ENCODE results near the gene OR2T1.
"Not testable (repeated sequence)": the region's sequence is repeated elsewhere in the genome, so short reads cannot be mapped to it uniquely, and the experiment has no call there.

The OR2T1 gene

GRCh38 chr1:248416226-248416625 lies 13.4 kb downstream of the OR2T1 start:
- DNase-seq (ENCODE audit: low read depth), result no peak
- TF ChIP-seq CTCF (IDR thresholded peaks at IDR 0.05; ENCODE audit: control insufficient read depth, extremely low read depth, insufficient read depth), result no peak
- no peak overlapping the region for H3K4me3 ChIP-seq (ENCODE audit: low read depth, low read length)

GRCh38 chr1:248417854-248418253 lies 15.0 kb downstream of the OR2T1 start:
- no peak for TF ChIP-seq CTCF (IDR thresholded peaks at IDR 0.05; ENCODE audit: control insufficient read depth, extremely low read depth, insufficient read depth)

GRCh38 chr1:248421384-248421783 lies 18.5 kb downstream of the OR2T1 start:
- TF ChIP-seq CTCF (IDR thresholded peaks at IDR 0.05; ENCODE audit: control insufficient read depth, extremely low read depth, insufficient read depth), result no peak
- no peak overlapping the region for H3K4me3 ChIP-seq (ENCODE audit: low read depth, low read length)
- no peak for DNase-seq (ENCODE audit: low read depth)

More at GRCh38 chr1:248417854-248418253, 15.0 kb downstream of the OR2T1 start:
- no peak overlapping the region for H3K4me3 ChIP-seq (ENCODE audit: low read depth, low read length)
- DNase-seq (ENCODE audit: low read depth), result no peak

GRCh38 chr1:248427526-248428191 lies 24.8 kb downstream of the OR2T1 start:
- not testable (repeated sequence) for DNase-seq (ENCODE audit: low read depth); H3K4me3 ChIP-seq (ENCODE audit: low read depth, low read length)

- not testable (repeated sequence) for DNase-seq (ENCODE audit: low read depth); H3K4me3 ChIP-seq (ENCODE audit: low read depth, low read length)
Observed at GRCh38 chr1:248428192-248428533, 25.3 kb downstream of the OR2T1 start.

GRCh38 chr1:248431683-248432082 lies 28.8 kb downstream of the OR2T1 start:
- not testable (repeated sequence) for DNase-seq (ENCODE audit: low read depth)

GRCh38 chr1:248432201-248432600 lies 29.4 kb downstream of the OR2T1 start:
- not testable (repeated sequence) for DNase-seq (ENCODE audit: low read depth); H3K4me3 ChIP-seq (ENCODE audit: low read depth, low read length)

More at GRCh38 chr1:248431683-248432082, 28.8 kb downstream of the OR2T1 start:
- not testable (repeated sequence) for H3K4me3 ChIP-seq (ENCODE audit: low read depth, low read length)

- H3K4me3 ChIP-seq (ENCODE audit: low read depth, low read length); DNase-seq (ENCODE audit: low read depth): not testable (repeated sequence)
Observed at GRCh38 chr1:248433811-248434415, 31.1 kb downstream of the OR2T1 start.

GRCh38 chr1:248434913-248435312 lies 32.1 kb downstream of the OR2T1 start:
- not testable (repeated sequence) for DNase-seq (ENCODE audit: low read depth)

GRCh38 chr1:248436303-248436702 lies 33.5 kb downstream of the OR2T1 start:
- not testable (repeated sequence) for DNase-seq (ENCODE audit: low read depth)

More at GRCh38 chr1:248434913-248435312, 32.1 kb downstream of the OR2T1 start:
- not testable (repeated sequence) for H3K4me3 ChIP-seq (ENCODE audit: low read depth, low read length)

GRCh38 chr1:248438668-248439067 lies 35.8 kb downstream of the OR2T1 start:
- not testable (repeated sequence) for H3K4me3 ChIP-seq (ENCODE audit: low read depth, low read length); DNase-seq (ENCODE audit: low read depth)

More at GRCh38 chr1:248436303-248436702, 33.5 kb downstream of the OR2T1 start:
- not testable (repeated sequence) for H3K4me3 ChIP-seq (ENCODE audit: low read depth, low read length)

GRCh38 chr1:248439283-248439682 lies 36.4 kb downstream of the OR2T1 start:
- not testable (repeated sequence) for DNase-seq (ENCODE audit: low read depth); H3K4me3 ChIP-seq (ENCODE audit: low read depth, low read length)

- DNase-seq (ENCODE audit: low read depth), result not testable (repeated sequence)
Observed at GRCh38 chr1:248442500-248443277, 39.8 kb downstream of the OR2T1 start.

GRCh38 chr1:248444603-248445002 lies 41.8 kb downstream of the OR2T1 start:
- not testable (repeated sequence) for H3K4me3 ChIP-seq (ENCODE audit: low read depth, low read length); DNase-seq (ENCODE audit: low read depth)

More at GRCh38 chr1:248442500-248443277, 39.8 kb downstream of the OR2T1 start:
- H3K4me3 ChIP-seq (ENCODE audit: low read depth, low read length), result not testable (repeated sequence)

GRCh38 chr1:248445399-248445798 lies 42.6 kb downstream of the OR2T1 start, which contains the start of gene OR2T2:
Gene OR2T2 (plus strand): TSS chr1:248445637. CDS start chr1:248452798, 7,161 bp downstream.
- not testable (repeated sequence) for H3K4me3 ChIP-seq (ENCODE audit: low read depth, low read length); DNase-seq (ENCODE audit: low read depth)

All from LNCaP clone FGC (cell line).